HepG2 (cell line): ENCODE data around the gene SNRNP48. TPM values are rescaled to one million over a fixed set of nuclear protein-coding genes. Genes with fewer than 3 reads are reported as not detected.

ENCODE experiments used
- ATAC-seq: fragments of 200-7000 bp; cut with Tn5 transposase; 3 replicates; pipeline ENCODE4 v1.9.1; 2020; ENCODE audit warnings: mild to moderate bottlenecking, moderate library complexity
- BruUV-seq: library from RNA; stranded (reverse); fragments of 400-500 nt; replicated peaks from 2 replicates; lab custom pipeline; 2021; lab: Mats Ljungman, UMichigan
- CTCF ChIA-PET: fragments of 300-600 bp; formaldehyde crosslinking; extraction: SDS; loops from one replicate; lab custom pipeline; 2021; ENCODE audit warnings: low total read pairs, inconsistent platforms, low intra/inter-chr PET ratio; lab: Yijun Ruan, JAX
- POLR2A ChIA-PET: fragments of 350-600 bp; sonication (Branson Sonifier 250); formaldehyde crosslinking; loops from one replicate; lab custom pipeline; 2020; ENCODE audit warnings: antibody characterized with exemption, inconsistent platforms; lab: Yijun Ruan, JAX
- DNase-seq: peaks from one replicate; pipeline ENCODE4 v3.0.0-alpha.2; 2015; ENCODE audit warnings: low spot score
- FAIRE-seq: peaks from 3 replicates; lab custom pipeline; 2011; peaks lifted over from hg19 to GRCh38; lab: Jason Lieb, UNC
- H2AFZ ChIP-seq: one replicate; pipeline ENCODE4 v1.6.1; 2011; ENCODE audit warnings: low read length, inconsistent platforms
- H3K27ac ChIP-seq: fragments of 300-600 bp; 3 replicates; pipeline ENCODE4 v1.8.0; 2011; ENCODE audit warnings: mixed run types, mild to moderate bottlenecking, mixed read lengths, low read length, inconsistent platforms; ENCODE audit not compliant: insufficient read depth; ENCODE audit errors: extremely low read length
- H3K27me3 ChIP-seq, 2 experiments: fragments of 200-600 bp in 1 of 2; 2 replicates in 1 of 2; 3 replicates in 1 of 2; pipeline versions ENCODE4 v1.6.0 to v1.8.0; 2011; ENCODE audit warnings: low read length in 2 of 2, mild to moderate bottlenecking in 2 of 2, moderate library complexity in 2 of 2, inconsistent platforms in 1 of 2; ENCODE audit not compliant: insufficient read depth in 2 of 2, control insufficient read depth in 1 of 2
- H3K36me3 ChIP-seq, 2 experiments: fragments of 200-600 bp in 1 of 2; replicated peaks in 1 of 2; 2 replicates in 1 of 2; 3 replicates in 1 of 2; pipeline versions ENCODE4 v1.5.1 to v1.8.0; 2011; ENCODE audit warnings: low read length in 2 of 2, inconsistent platforms in 1 of 2; ENCODE audit not compliant: insufficient read depth in 2 of 2, control insufficient read depth in 1 of 2
- H3K4me1 ChIP-seq: 2 replicates; pipeline ENCODE4 v1.5.1; 2012; ENCODE audit warnings: low read length, inconsistent platforms; ENCODE audit not compliant: insufficient read depth
- H3K4me2 ChIP-seq: 2 replicates; pipeline ENCODE4 v1.6.0; 2011; ENCODE audit warnings: low read depth, low read length, inconsistent platforms
- H3K4me3 ChIP-seq, 3 experiments: fragments of 200-600 bp in 1 of 3; sonication (generic), shearing (Covaris generic) in 1 of 3; replicated peaks in 1 of 3; 2 replicates each; pipeline ENCODE4 v1.5.1; 2011 to 2016; ENCODE audit warnings: low read length in 3 of 3, inconsistent platforms in 2 of 3, low read depth in 2 of 3, mild to moderate bottlenecking in 2 of 3, control low read depth in 1 of 3, mixed read lengths in 1 of 3; ENCODE audit not compliant: insufficient read depth in 1 of 3
- H3K79me2 ChIP-seq: one replicate; pipeline ENCODE4 v1.6.1; 2011; ENCODE audit warnings: low read length, inconsistent platforms; ENCODE audit not compliant: insufficient read depth
- H3K9ac ChIP-seq: 2 replicates; pipeline ENCODE4 v1.6.0; 2011; ENCODE audit warnings: mild to moderate bottlenecking, low read depth, low read length, inconsistent platforms; ENCODE audit not compliant: insufficient read depth
- H3K9me3 ChIP-seq: 2 replicates; pipeline ENCODE4 v1.5.1; 2012; ENCODE audit warnings: mild to moderate bottlenecking, low read length
- H4K20me1 ChIP-seq: 2 replicates; pipeline ENCODE4 v1.6.0; 2011; ENCODE audit warnings: inconsistent platforms, mild to moderate bottlenecking, low read length, moderate library complexity; ENCODE audit not compliant: insufficient read depth
- ATF4 ChIP-seq, 2 experiments: fragments of 450-650 bp in 1 of 2; sonication (generic) in 1 of 2; formaldehyde crosslinking; IDR thresholded peaks; 2 replicates each; pipeline versions ENCODE4 v1.5.0 to v1.8.0; 2020 to 2022; ENCODE audit warnings: mild to moderate bottlenecking in 1 of 2, missing genetic modification reagents in 1 of 2
- CHD2 ChIP-seq: IDR thresholded peaks from 2 replicates; pipeline ENCODE4 v1.6.1; 2011; ENCODE audit warnings: low read depth, low read length, improper control_type of control experiment
- CREB1 ChIP-seq, 2 experiments: fragments of 450-650 bp in 1 of 2; IDR thresholded peaks; 2 replicates each; pipeline ENCODE4 v1.6.1; 2016 to 2017; ENCODE audit warnings: control low read depth in 1 of 2, mild to moderate bottlenecking in 1 of 2, missing compliant biosample characterization in 1 of 2, missing genetic modification characterization in 1 of 2
- GRHL1 ChIP-seq: sonication (generic); formaldehyde crosslinking; conservative IDR thresholded peaks from 2 replicates; pipeline ENCODE4 v1.8.0; 2022; ENCODE audit warnings: missing genetic modification reagents
- MYNN ChIP-seq: sonication (generic); formaldehyde crosslinking; IDR thresholded peaks from 2 replicates; pipeline ENCODE4 v1.4.0; 2020; ENCODE audit warnings: mild to moderate bottlenecking, low read depth, missing genetic modification reagents
- NRL ChIP-seq: sonication (generic); formaldehyde crosslinking; IDR thresholded peaks from 2 replicates; pipeline ENCODE4 v1.5.0; 2020; ENCODE audit warnings: missing genetic modification reagents, mild to moderate bottlenecking, moderate library complexity, borderline replicate concordance
- PRMT3 ChIP-seq: sonication (generic); formaldehyde crosslinking; IDR thresholded peaks from 2 replicates; pipeline ENCODE4 v1.8.1; 2022; ENCODE audit warnings: low read depth, mild to moderate bottlenecking, moderate library complexity, missing genetic modification reagents, borderline replicate concordance
- TMF1 ChIP-seq: sonication (generic); formaldehyde crosslinking; IDR thresholded peaks from 2 replicates; pipeline ENCODE4 v1.8.1; 2022; ENCODE audit warnings: low read depth, missing genetic modification reagents
- ZNF337 ChIP-seq: sonication (generic); formaldehyde crosslinking; IDR thresholded peaks from 2 replicates; pipeline ENCODE4 v1.5.1; 2020; ENCODE audit warnings: missing genetic modification reagents, low read depth, mild to moderate bottlenecking, borderline replicate concordance
- ZNF34 ChIP-seq: sonication (generic); formaldehyde crosslinking; IDR thresholded peaks from 2 replicates; pipeline ENCODE4 v1.4.0; 2020; ENCODE audit warnings: mild to moderate bottlenecking, missing genetic modification reagents, borderline replicate concordance
- ZSCAN25 ChIP-seq: sonication (generic); formaldehyde crosslinking; IDR thresholded peaks from 2 replicates; pipeline ENCODE4 v1.8.0; 2022; ENCODE audit warnings: mild to moderate bottlenecking, missing genetic modification reagents
- WGBS: methylation state at CpG from one replicate; pipeline ENCODE4 v1.1.6; 2017; ENCODE audit warnings: low lambda C conversion rate; 5-methylcytosine and 5-hydroxymethylcytosine counted together
- in situ Hi-C: cut with HindIII; loops from 2 replicates; pipeline ENCODE4 v1.10.0; 2017; ENCODE audit warnings: low pct_unique_long_range_greater_than_20kb; ENCODE audit not compliant: extremely low pct_ligation_motif_present
- intact Hi-C: fragments of 100-400 bp; cut with micrococcal nuclease; formaldehyde crosslinking; loops from one replicate; pipeline ENCODE4 v1.10.0; 2022; ENCODE audit not compliant: unreplicated experiment
- polyA plus RNA-seq, 8 experiments: library from polyadenylated mRNA; depleted of rRNA in 3 of 8; stranded (reverse) in 7 of 8; unstranded in 1 of 8; fragments of >200 nt; fragmentation: Illumina TruSeq in 4 of 8; extraction: Trizol in 4 of 8; gene quantifications; 2 replicates each; pipeline versions ENCODE4 v1.2.1 to v1.2.3, GENCODE V29; 2011 to 2016; ENCODE audit warnings: low read depth in 4 of 8, missing spikeins in 1 of 8, mixed read lengths in 1 of 8; ENCODE audit not compliant: insufficient read depth in 1 of 8
- total RNA-seq, 5 experiments: library from RNA; depleted of rRNA; stranded (reverse); fragments of >200 nt; fragmentation: Illumina TruSeq; extraction: Trizol; gene quantifications; 2 replicates each; pipeline ENCODE4 v1.2.3, GENCODE V29; 2016; ENCODE audit warnings: low read depth in 1 of 5

SNRNP48 gene
- total and polyA plus RNA-seq, 2 of the 13 experiments (the other 11 are each of a cell fraction or from before 2014, with no cell fraction given), result 17.5 to 47.5 TPM

GRCh38 chr6:7555671-7556070 lies 34.3 kb upstream of the SNRNP48 start (continued):
- TF ChIP-seq MYNN, result no peak
- no peak for TF ChIP-seq GRHL1 (CRISPR knock-in tag)
- no peak for TF ChIP-seq CREB1 (IDR thresholded peaks at IDR 0.05)
- TF ChIP-seq CREB1 (CRISPR knock-in tag; IDR thresholded peaks at IDR 0.05), result no peak
- TF ChIP-seq PRMT3 (CRISPR knock-in tag), result no peak
- TF ChIP-seq ZNF337 (CRISPR knock-in tag), result no peak
- no peak for TF ChIP-seq TMF1 (CRISPR knock-in tag)
- TF ChIP-seq ZNF34 (CRISPR knock-in tag), result no peak
- TF ChIP-seq ZSCAN25 (CRISPR knock-in tag), result no peak
- no peak for TF ChIP-seq NRL (CRISPR knock-in tag)

- in situ Hi-C loops, result no loop called here
- Histone ChIP-seq H3K79me2 (peaks cover 53% of the 10 kb centered on the region), H3K27me3 (no peaks in the 10 kb centered on the region), H3K9ac (no peak overlapping the region), H3K27ac (no peak overlapping the region), H2AFZ (no peak overlapping the region), H3K9me3 (no peaks in the 10 kb centered on the region), H3K4me1 (peaks cover 98% of the 10 kb centered on the region), H4K20me1 (peaks cover 10% of the 10 kb centered on the region; the same call in 1 of the 2 replicates), H3K4me3 (no peak overlapping the region), H3K4me2 (no peak overlapping the region), H3K36me3 (peaks cover 19 to 69% of the 10 kb centered on the region in 2 experiments)
- no TSS peak for BruUV-seq
- ATAC-seq (no peak), FAIRE-seq (no peak), DNase-seq (no peak)
- ChIA-PET POLR2A (interaction anchor here (1.8 kb wide), 1 partner anchor 8 kb away, joined by 6 read pairs; no protein-coding TSS in a partner anchor), CTCF (no interaction called here)
- WGBS, result 97% methylated on average over 12 of the region's 12 CpGs
- TF ChIP-seq ATF4 (CRISPR knock-in tag; IDR thresholded peaks at IDR 0.05) (0 out of 4 replicates have a peak, but pooled peaks of 1 of the 2 experiments have one; percentile 13), CHD2 (no peak)
- intact Hi-C loops, result no loop called here
These were observed 33.4 kb upstream of the SNRNP48 start for GRCh38 chr6:7556394-7557106.
